ENCODE data around the gene TTLL4. TPM values are rescaled to one million over a fixed set of nuclear protein-coding genes. Genes with fewer than 3 reads are reported as not detected.

Gene TTLL4
- total and polyA plus RNA-seq, 2 of the 8 experiments (the other 6 are each of a cell fraction or from before 2014, with no cell fraction given), result 71.1 to 105 TPM

DNA sequence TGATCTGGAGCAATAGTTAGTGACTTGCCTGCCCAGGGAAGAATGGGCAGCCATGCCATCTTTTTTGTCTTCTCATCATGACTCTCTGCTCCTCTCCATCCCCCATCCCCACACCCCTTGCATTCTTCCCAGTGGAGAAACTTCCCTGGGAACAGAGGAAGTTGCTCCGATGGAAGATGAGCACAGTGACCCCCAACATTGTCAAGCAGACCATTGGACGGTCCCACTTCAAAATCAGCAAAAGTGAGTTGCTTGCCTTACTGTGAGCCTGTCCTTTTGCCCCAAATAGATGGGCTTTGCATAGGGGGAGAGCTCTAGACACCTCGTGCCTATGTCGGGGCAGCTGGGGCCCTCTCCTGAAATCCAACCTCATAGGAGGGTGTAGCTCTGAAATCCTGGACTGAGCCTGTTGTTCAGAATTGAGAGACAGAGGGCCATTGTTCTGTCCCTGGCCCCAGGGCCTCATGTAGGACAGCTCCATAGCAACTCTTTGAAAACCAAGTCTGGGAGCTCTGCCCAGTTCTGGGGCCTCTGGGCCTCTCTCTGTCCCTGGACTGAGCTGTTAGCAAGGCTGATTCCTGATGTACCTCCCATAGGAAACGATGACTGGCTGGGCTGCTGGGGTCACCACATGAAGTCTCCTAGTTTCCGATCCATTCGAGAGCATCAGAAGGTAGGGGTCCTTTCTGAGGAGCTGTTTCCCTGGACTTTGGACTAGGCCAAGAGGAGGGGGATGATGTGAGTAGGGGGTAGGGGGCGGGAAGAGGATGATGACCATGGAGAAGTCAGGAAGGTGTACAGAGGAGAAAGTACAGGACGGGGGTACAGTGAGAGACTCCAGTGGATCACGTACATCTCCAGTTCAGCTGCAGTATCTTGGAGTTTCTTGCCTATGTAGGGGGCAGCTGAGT, 35.2 kb downstream of the TTLL4 start:
- no peak overlapping the region for H3K18ac ChIP-seq (ENCODE audit: extremely low read depth, low read length)
- ChIA-PET CTCF (ENCODE audit: partially characterized antibody) (interaction anchor here (0.9 to 7.8 kb wide), 6 partner anchors 12 to 107 kb away, joined by 3 to 39 read pairs (median 4); no protein-coding TSS in a partner anchor), POLR2A (ENCODE audit: partially characterized antibody) (interaction anchor here (1.4 kb wide), 1 partner anchor 12 kb away, joined by 6 read pairs; no protein-coding TSS in a partner anchor)
- no peak overlapping the region for H3K4ac ChIP-seq (replicated peaks; ENCODE audit: insufficient read length, low read depth, low read length)
- TF ChIP-seq EZH2 (IDR thresholded peaks at IDR 0.05; ENCODE audit: low read depth, low read length, severe bottlenecking) (no peak), CEBPB (IDR thresholded peaks at IDR 0.05; ENCODE audit: low read depth, low read length) (no peak), EP300 (IDR thresholded peaks at IDR 0.05; ENCODE audit: borderline replicate concordance in 1 of 2, low read depth in 2 of 2, low read length in 2 of 2) (no peak), CREB1 (IDR thresholded peaks at IDR 0.05) (no peak)
- TF ChIP-seq, protein P1, sequence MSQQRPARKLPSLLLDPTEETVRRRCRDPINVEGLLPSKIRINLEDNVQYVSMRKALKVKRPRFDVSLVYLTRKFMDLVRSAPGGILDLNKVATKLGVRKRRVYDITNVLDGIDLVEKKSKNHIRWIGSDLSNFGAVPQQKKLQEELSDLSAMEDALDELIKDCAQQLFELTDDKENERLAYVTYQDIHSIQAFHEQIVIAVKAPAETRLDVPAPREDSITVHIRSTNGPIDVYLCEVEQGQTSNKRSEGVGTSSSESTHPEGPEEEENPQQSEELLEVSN (IDR thresholded peaks at IDR 0.05), result no peak
- no peak overlapping the region for H3K27ac ChIP-seq (ENCODE audit: low read depth, low read length)
- no peak overlapping the region for H3K56ac ChIP-seq (replicated peaks; ENCODE audit: insufficient read length, low read depth, low read length)
- no peak overlapping the region for H2AFZ ChIP-seq (ENCODE audit: low read length)
- H3K4me3 ChIP-seq (ENCODE audit: extremely low read depth in 1 of 4, insufficient read depth in 2 of 4, low read depth in 3 of 4, low read length in 4 of 4), result no peak overlapping the region
- DNase-seq (ENCODE audit: low read depth in 1 of 2, low spot score in 2 of 2) (no peak), FAIRE-seq (no peak)
- no peak overlapping the region for H2BK5ac ChIP-seq (ENCODE audit: low read depth, low read length)
- H3K23me2 ChIP-seq (ENCODE audit: low read depth, low read length), result no peaks in the 10 kb centered on the region
- no peaks in the 10 kb centered on the region for H3K27me3 ChIP-seq (replicated peaks in 1 of 4; ENCODE audit: control insufficient read depth in 3 of 4, extremely low read depth in 1 of 4, insufficient read depth in 3 of 4, low read length in 3 of 4)
- H4K8ac ChIP-seq (ENCODE audit: extremely low read depth, insufficient read depth, low read length), result no peak overlapping the region
- H3K14ac ChIP-seq (ENCODE audit: insufficient read length), result no peak overlapping the region
- H2BK15ac ChIP-seq (ENCODE audit: low read length), result no peak overlapping the region
- H3K36me3 ChIP-seq (ENCODE audit: control insufficient read depth in 2 of 4, insufficient read depth in 4 of 4, low read length in 3 of 4), result peaks cover 20 to 80% (median 48%) of the 10 kb centered on the region in 4 experiments
- no peak overlapping the region for H4K91ac ChIP-seq (replicated peaks; ENCODE audit: insufficient read length, low read length)
- no peak overlapping the region for H4K5ac ChIP-seq (ENCODE audit: insufficient read length, low read depth, low read length)
- no peaks in the 10 kb centered on the region for H3K9me3 ChIP-seq (ENCODE audit: insufficient read depth in 2 of 2, low read depth in 1 of 2, low read length in 1 of 2)
- H3K4me1 ChIP-seq (replicated peaks in 1 of 4; ENCODE audit: control insufficient read depth in 3 of 4, insufficient read depth in 4 of 4, low read length in 3 of 4), result no peaks in the 10 kb centered on the region
- no peak overlapping the region for H2BK12ac ChIP-seq (ENCODE audit: low read depth, low read length)
- no peak overlapping the region for H2AK5ac ChIP-seq (ENCODE audit: low read depth, low read length)
- peaks cover 2 to 3% of the 10 kb centered on the region in 2 experiments for H4K20me1 ChIP-seq (replicated peaks in 1 of 2; ENCODE audit: control insufficient read depth in 1 of 2, insufficient read depth in 2 of 2, low read length in 2 of 2)
- no peak overlapping the region for H2BK120ac ChIP-seq (replicated peaks; ENCODE audit: low read depth, low read length)
- WGBS, 2 experiments (ENCODE audit: extremely low coverage in 1 of 2, insufficient coverage in 1 of 2, insufficient read length in 1 of 2, insufficient replicate concordance in 2 of 2, low coverage in 1 of 2, low lambda C conversion rate in 2 of 2, missing lambda C conversion rate in 1 of 2), result 86% methylated on average over 10 of the region's 10 CpGs; no CpG with 5 or more reads in 1 of the 2 experiments
- H3K4me2 ChIP-seq (ENCODE audit: insufficient read depth in 1 of 2, low read depth in 2 of 2, low read length in 2 of 2), result no peak overlapping the region
- H2BK20ac ChIP-seq (ENCODE audit: low read length), result no peak overlapping the region
- H3K79me1 ChIP-seq (ENCODE audit: low read depth, low read length), result no peaks in the 10 kb centered on the region
- H3K9ac ChIP-seq (replicated peaks in 1 of 4; ENCODE audit: extremely low read depth in 1 of 4, low read depth in 3 of 4, low read length in 3 of 4), result no peak overlapping the region
- H3K23ac ChIP-seq (ENCODE audit: insufficient read length), result no peak overlapping the region
- no peaks in the 10 kb centered on the region for H3K79me2 ChIP-seq (ENCODE audit: control insufficient read depth in 1 of 2, insufficient read depth in 2 of 2, low read length in 2 of 2)

Measured in H1 (cell line).